ENCODE measurements around the gene GSTP1. TPM values are rescaled to one million over a fixed set of nuclear protein-coding genes. Genes with fewer than 3 reads are reported as not detected.

GSTP1 gene
- total RNA-seq (100 to 1,000 TPM; 224 to 364 (median 274) TPM), polyA plus RNA-seq (100 to 1,000 TPM; 279 to 410 (median 383) TPM)
- long read RNA-seq, donor 1, transcript GSTP1-202 (7 exons, 961 nt) = major isoform, 180 of 198 reads
- long read RNA-seq, donor 1, partial matches to known transcripts = 12 of 198 reads
- long read RNA-seq, donor 1, other reads (novel, unspliced or antisense) = 5 of 198 reads
- long read RNA-seq, donor 2, transcript GSTP1-202 (7 exons, 961 nt) = major isoform, 253 of 307 reads
- long read RNA-seq, donor 2, partial matches to known transcripts = 46 of 307 reads
- long read RNA-seq, donor 2, other reads (novel, unspliced or antisense) = 7 of 307 reads

DNA sequence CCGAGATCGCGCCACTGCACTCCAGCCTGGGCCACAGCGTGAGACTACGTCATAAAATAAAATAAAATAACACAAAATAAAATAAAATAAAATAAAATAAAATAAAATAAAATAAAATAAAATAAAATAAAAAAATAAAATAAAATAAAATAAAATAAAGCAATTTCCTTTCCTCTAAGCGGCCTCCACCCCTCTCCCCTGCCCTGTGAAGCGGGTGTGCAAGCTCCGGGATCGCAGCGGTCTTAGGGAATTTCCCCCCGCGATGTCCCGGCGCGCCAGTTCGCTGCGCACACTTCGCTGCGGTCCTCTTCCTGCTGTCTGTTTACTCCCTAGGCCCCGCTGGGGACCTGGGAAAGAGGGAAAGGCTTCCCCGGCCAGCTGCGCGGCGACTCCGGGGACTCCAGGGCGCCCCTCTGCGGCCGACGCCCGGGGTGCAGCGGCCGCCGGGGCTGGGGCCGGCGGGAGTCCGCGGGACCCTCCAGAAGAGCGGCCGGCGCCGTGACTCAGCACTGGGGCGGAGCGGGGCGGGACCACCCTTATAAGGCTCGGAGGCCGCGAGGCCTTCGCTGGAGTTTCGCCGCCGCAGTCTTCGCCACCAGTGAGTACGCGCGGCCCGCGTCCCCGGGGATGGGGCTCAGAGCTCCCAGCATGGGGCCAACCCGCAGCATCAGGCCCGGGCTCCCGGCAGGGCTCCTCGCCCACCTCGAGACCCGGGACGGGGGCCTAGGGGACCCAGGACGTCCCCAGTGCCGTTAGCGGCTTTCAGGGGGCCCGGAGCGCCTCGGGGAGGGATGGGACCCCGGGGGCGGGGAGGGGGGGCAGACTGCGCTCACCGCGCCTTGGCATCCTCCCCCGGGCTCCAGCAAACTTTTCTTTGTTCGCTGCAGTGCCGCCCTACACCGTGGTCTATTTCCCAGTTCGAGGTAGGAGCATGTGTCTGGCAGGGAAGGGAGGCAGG, at the start of gene GSTP1:
Gene GSTP1, plus strand, starts transcription at position 566 of the 958 bp plus-strand sequence. Its CDS starts 32 bp downstream, at position 598.
- TF ChIP-seq, protein P1, sequence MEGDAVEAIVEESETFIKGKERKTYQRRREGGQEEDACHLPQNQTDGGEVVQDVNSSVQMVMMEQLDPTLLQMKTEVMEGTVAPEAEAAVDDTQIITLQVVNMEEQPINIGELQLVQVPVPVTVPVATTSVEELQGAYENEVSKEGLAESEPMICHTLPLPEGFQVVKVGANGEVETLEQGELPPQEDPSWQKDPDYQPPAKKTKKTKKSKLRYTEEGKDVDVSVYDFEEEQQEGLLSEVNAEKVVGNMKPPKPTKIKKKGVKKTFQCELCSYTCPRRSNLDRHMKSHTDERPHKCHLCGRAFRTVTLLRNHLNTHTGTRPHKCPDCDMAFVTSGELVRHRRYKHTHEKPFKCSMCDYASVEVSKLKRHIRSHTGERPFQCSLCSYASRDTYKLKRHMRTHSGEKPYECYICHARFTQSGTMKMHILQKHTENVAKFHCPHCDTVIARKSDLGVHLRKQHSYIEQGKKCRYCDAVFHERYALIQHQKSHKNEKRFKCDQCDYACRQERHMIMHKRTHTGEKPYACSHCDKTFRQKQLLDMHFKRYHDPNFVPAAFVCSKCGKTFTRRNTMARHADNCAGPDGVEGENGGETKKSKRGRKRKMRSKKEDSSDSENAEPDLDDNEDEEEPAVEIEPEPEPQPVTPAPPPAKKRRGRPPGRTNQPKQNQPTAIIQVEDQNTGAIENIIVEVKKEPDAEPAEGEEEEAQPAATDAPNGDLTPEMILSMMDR (IDR thresholded peaks at IDR 0.05) = peak; percentile 68
- Histone ChIP-seq H3K27me3 (ENCODE audit: insufficient read depth in 3 of 3, low read length in 2 of 3) (peaks cover 0 to under 1% (median 0%) of the 10 kb centered on the region in 3 donors), H3K36me3 (ENCODE audit: insufficient read depth in 1 of 2, low read depth in 1 of 2) (peaks cover 0 to 39% of the 10 kb centered on the region in 2 donors), H3K4me1 (peaks cover 12% of the 10 kb centered on the region), H3K9me3 (no peaks in the 10 kb centered on the region), H3K27ac (peak within 1 kb of the TSS; percentile 96), H3K4me3 (peak within 1 kb of the TSS; percentile 95)
- intact Hi-C loops (cut with DNase I) = no loop called here
- peak; percentile 96 to 98 (median 96) for ATAC-seq
- DNase-seq = peak; percentile 93 to 97
- WGBS, 3 donors = 1 to 3% (median 1%) methylated on average over 56 to 81 of the region's 81 CpGs

DNA sequence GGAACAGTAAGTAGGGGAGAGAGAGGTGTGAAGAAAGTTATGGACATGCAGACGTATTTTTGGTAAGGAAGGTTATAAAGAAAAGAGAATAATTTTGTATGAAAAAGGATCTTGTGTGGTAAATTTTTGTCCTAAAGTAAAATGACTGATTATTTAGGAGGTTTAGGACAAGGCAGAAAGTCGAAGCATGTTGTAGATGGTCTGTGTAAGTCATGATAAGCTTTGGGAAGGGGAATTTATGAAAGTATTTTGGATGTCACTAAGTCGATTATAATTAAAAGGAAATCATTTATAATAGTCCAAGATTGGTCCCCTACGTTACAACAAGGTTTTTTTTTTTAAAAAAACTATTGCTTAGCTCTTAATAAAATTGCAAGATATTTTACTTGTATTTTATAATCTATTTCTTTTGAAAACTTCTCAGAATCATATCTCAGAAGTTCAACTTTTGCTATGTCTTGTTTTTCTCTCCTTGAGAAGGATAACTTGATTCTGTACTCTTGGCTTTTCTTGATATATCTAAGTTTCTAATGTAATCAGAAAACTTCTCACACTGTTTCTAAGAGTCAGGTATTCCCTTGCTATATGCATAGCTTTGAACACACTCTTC, 49.4 kb upstream of the GSTP1 start:
- intact Hi-C loops (cut with DNase I) = no loop called here
- H3K4me1 ChIP-seq = no peaks in the 10 kb centered on the region
- no peak overlapping the region for H3K4me3 ChIP-seq
- H3K27me3 ChIP-seq (ENCODE audit: insufficient read depth in 3 of 3, low read length in 2 of 3) = no peaks in the 10 kb centered on the region
- no peaks in the 10 kb centered on the region for H3K9me3 ChIP-seq
- DNase-seq = no peak
- no peak for ATAC-seq
- no peak overlapping the region for H3K27ac ChIP-seq
- TF ChIP-seq, protein P1 (IDR thresholded peaks at IDR 0.05) = no peak
- WGBS, 3 donors = 36 to 39% (median 37%) methylated on average over 4 of the region's 4 CpGs
- no peaks in the 10 kb centered on the region for H3K36me3 ChIP-seq (ENCODE audit: insufficient read depth in 1 of 2, low read depth in 1 of 2)

DNA sequence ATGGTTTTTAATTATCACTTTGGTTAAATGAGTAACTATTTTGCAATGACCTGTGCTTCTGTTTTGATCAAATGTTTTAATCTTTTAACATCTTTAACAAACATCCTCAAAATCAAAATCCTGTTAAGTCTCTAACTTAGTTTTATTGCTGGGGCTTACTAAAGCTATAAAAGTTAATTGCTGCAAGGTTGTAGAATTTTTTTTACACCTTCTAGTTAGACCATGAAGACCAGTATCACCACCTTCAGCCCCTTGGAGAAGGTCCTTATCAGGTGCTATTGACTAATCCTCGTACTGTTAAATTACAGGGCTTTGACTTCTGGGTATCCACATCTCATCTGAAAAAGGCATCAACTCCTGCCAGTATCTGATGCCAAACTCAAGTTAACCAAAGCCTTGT, 48.1 kb upstream of the GSTP1 start:
- TF ChIP-seq, protein P1 (IDR thresholded peaks at IDR 0.05) = no peak
- H3K4me1 ChIP-seq = no peaks in the 10 kb centered on the region
- no peaks in the 10 kb centered on the region for H3K27me3 ChIP-seq (ENCODE audit: insufficient read depth in 3 of 3, low read length in 2 of 3)
- no peak overlapping the region for H3K4me3 ChIP-seq
- ATAC-seq (no peak), DNase-seq (no peak)
- H3K9me3 ChIP-seq = no peaks in the 10 kb centered on the region
- H3K36me3 ChIP-seq (ENCODE audit: insufficient read depth in 1 of 2, low read depth in 1 of 2) = no peaks in the 10 kb centered on the region
- intact Hi-C loops (cut with DNase I) = no loop called here
- H3K27ac ChIP-seq = no peak overlapping the region
- 80 to 88% (median 84%) methylated on average over 1 of the region's 1 CpG for WGBS, 3 donors

DNA sequence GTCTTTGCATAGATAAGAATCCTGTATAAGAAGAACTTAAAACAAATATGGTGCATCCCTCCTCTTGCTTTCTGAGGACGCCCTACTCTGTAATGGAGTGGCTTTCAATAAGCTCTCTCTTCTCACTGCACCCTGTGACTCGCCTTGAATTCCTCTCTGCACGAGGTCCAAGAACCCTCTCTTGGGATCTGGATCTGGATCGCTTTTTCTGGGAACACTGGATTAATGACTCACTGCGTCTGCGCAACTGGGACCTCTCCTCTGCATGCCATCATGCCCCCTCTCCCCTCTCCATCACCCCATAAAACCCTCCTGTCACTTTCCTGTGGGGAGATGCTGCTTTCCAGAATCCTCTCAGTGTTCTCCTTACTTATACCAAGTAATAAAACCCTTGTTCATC, 45.3 kb upstream of the GSTP1 start:
- WGBS, 3 donors = 54 to 66% (median 55%) methylated on average over 6 of the region's 6 CpGs
- H3K27ac ChIP-seq = no peak overlapping the region
- H3K36me3 ChIP-seq (ENCODE audit: insufficient read depth in 1 of 2, low read depth in 1 of 2) = no peaks in the 10 kb centered on the region
- TF ChIP-seq, protein P1 (IDR thresholded peaks at IDR 0.05) = no peak
- ATAC-seq (no peak), DNase-seq (no peak)
- no peaks in the 10 kb centered on the region for H3K4me1 ChIP-seq
- H3K9me3 ChIP-seq = no peaks in the 10 kb centered on the region
- H3K4me3 ChIP-seq = no peak overlapping the region
- no peaks in the 10 kb centered on the region for H3K27me3 ChIP-seq (ENCODE audit: insufficient read depth in 3 of 3, low read length in 2 of 3)
- intact Hi-C loops (cut with DNase I) = no loop called here

Measured in psoas muscle (tissue), 8 donors.